Fibroblast of pulmonary artery (primary cell): Measurements from ENCODE around the gene MINPP1.

ENCODE experiments used
- DNase-seq: peaks from one replicate; pipeline ENCODE4 v3.0.0-alpha.2; 2010; ENCODE audit warnings: low read depth
- H3K4me3 ChIP-seq: replicated peaks from 2 replicates; pipeline ENCODE4 v1.5.1; 2011; ENCODE audit warnings: low read depth, mild to moderate bottlenecking, control low read depth, low read length, moderate library complexity
- CTCF ChIP-seq: IDR thresholded peaks from 2 replicates; pipeline ENCODE4 v1.5.1; 2011; ENCODE audit warnings: mild to moderate bottlenecking, control low read depth, low read length, inconsistent platforms; ENCODE audit errors: missing control alignments

MINPP1 gene

GRCh38 chr10:87578842-87579401 is 74.2 kb downstream of the MINPP1 start:
- DNase-seq, result peak; percentile 41
- no peak overlapping the region for H3K4me3 ChIP-seq
- TF ChIP-seq CTCF, result no peak

GRCh38 chr10:87579563-87579962 is 74.9 kb downstream of the MINPP1 start:
- no peak overlapping the region for H3K4me3 ChIP-seq
- no peak for TF ChIP-seq CTCF
- peak; percentile 9 for DNase-seq

DNA sequence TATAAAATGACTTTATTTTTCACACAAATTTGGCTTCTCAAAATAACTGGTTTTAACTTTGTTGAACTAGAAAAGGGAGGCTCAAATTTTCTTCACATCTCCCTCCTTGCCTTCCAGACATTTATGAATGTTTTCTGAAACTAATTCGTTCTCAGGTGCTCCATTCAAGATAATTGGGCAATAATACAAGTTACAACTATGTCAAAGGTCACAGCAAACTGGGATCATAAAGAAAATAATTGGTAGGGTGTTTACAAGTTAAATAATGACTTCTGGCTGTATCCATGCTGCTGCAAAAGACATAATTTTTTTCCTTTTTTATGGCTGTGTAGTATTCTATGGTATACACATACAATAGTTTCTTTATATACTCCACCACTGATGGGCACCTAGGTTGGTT is 75.3 kb downstream of the MINPP1 start:
- H3K4me3 ChIP-seq, result no peak overlapping the region
- DNase-seq, result no peak
- TF ChIP-seq CTCF, result no peak

DNA sequence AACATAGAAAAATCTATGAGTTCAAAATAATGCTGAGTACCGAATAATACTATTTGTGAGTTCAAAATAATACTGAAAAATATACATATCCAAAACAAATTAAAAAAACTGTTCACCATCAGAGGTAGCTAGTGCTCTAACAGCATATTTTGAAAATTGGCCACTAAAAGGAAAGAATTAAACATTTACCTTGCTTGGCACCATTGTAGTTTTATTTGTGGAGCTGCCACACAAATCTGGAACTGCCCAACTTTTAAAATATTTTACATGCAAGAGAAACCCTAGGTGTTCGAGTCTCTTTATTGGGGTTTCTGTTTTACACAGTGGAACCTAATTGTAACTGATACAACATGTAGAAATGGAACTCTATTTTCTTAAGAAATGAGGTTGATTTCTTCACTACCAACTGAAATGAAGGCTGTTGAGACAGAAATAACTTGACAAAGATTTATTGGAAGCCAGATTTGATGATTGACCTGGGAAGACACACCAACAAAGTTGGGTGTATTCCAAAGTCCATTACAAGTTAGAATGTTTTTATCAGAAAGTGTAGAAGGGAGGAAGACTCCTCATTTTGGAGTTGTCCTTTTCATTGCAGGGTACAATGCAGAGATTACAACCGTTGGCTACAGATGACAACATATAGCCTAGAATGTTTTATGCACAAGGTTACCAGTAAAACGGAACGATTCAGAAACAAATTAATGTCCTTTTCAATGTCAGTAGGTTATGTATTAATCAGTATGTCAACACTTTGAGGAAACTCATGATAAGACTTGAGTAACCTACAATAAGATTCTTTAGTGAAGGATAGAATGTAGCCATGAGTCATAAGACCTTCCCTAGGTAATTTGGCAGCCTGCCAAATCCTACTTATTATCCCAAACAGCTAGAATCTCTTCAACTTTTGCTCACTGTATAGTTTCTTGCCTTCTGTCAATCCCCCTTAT is 81.1 kb downstream of the MINPP1 start:
- no peak for TF ChIP-seq CTCF
- peak; percentile 83 for DNase-seq
- H3K4me3 ChIP-seq, result no peak overlapping the region

DNA sequence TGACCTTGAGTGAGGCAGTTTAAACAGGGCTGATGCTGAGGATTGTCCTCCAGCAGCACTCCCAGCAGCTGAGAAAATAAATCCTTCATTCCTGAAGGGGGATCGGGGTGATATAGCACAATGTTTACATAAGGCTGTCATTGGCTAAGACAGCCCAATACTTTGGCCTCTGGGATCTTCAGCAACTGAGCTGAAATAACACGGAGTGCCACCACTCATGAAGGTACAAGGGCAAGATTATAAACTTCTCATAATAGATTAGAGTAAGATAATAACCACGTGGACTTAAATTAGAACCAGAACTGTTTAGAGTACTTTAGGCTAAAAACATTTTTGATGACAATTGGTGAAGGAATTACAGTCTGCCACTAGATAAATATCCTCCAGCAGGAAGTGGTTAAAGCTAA is 85.0 kb downstream of the MINPP1 start:
- TF ChIP-seq CTCF, result no peak
- H3K4me3 ChIP-seq, result no peak overlapping the region
- DNase-seq, result no peak

DNA sequence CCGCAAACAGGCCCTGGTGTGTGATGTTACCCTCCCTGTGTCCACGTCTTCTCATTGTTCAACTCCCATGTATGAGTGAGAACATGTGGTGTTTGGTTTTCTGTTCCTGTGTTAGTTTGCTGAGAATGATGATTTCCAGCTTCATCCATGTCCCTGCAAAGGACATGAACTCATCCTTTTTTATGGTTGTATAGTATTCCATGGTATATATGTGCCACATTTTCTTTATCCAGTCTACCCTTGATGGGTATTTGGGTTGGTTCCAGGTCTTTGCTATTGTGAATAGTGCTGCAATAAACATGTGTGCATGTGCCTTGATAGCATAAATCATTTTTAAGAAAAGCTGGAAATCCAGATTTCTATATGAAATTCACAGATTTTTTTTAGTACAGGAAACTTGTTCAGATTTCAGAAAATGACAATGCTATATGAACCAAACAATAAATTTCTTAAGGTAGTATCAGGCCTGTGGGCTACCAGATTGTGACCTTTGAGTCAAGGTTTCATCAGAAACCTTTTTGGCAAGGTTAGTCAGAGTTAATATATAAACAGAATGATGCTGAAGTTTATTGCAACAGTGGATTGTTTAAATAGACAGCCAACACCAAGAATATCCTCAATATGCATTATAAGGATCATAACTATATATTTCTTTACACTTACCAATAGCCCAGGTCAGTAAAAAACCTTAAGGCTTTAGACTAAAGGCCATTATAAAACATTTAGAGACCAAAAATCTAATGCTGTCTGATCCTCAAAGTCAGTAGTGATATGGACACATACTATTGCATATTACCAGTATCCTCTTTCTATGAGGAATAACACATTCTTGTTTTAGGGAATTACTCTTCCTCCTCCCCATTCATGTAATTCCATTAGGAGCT is 86.3 kb downstream of the MINPP1 start:
- no peak for DNase-seq
- H3K4me3 ChIP-seq, result no peak overlapping the region
- TF ChIP-seq CTCF, result no peak
